GM12875 (cell line): Measurements from ENCODE around the gene MRO.
"Not testable (repeated sequence)": the region's sequence is repeated elsewhere in the genome, so short reads cannot be mapped to it uniquely, and the experiment has no call there.

ENCODE experiments used
- H3K4me3 ChIP-seq: one replicate; pipeline ENCODE4 v1.5.1; 2011; ENCODE audit warnings: low read depth, low read length, control low read depth
- CTCF ChIP-seq: IDR thresholded peaks from 2 replicates; pipeline ENCODE4 v1.5.1; 2011; ENCODE audit warnings: low read depth, mild to moderate bottlenecking, control low read depth, inconsistent platforms, low read length, moderate library complexity, borderline replicate concordance; ENCODE audit not compliant: insufficient read depth

The MRO gene

GRCh38 chr18:50839341-50839740 lies 19.5 kb upstream of the MRO start:
- no peak for TF ChIP-seq CTCF
- no peak overlapping the region for H3K4me3 ChIP-seq

GRCh38 chr18:50836521-50836957 lies 16.7 kb upstream of the MRO start:
- TF ChIP-seq CTCF, result no peak
- H3K4me3 ChIP-seq, result no peak overlapping the region

GRCh38 chr18:50833496-50833895 lies 13.7 kb upstream of the MRO start:
- not testable (repeated sequence) for H3K4me3 ChIP-seq

GRCh38 chr18:50832754-50833153 lies 12.9 kb upstream of the MRO start:
- no peak for TF ChIP-seq CTCF

GRCh38 chr18:50830544-50830943 lies 10.7 kb upstream of the MRO start:
- TF ChIP-seq CTCF, result no peak
- H3K4me3 ChIP-seq, result no peak overlapping the region

More at GRCh38 chr18:50832754-50833153, 12.9 kb upstream of the MRO start:
- no peak overlapping the region for H3K4me3 ChIP-seq

GRCh38 chr18:50829644-50830043 lies 9.8 kb upstream of the MRO start:
- no peak overlapping the region for H3K4me3 ChIP-seq
- no peak for TF ChIP-seq CTCF

GRCh38 chr18:50826027-50826426 lies 6.2 kb upstream of the MRO start:
- TF ChIP-seq CTCF, result no peak
- H3K4me3 ChIP-seq, result no peak overlapping the region

GRCh38 chr18:50825621-50826020 lies 5.8 kb upstream of the MRO start:
- no peak for TF ChIP-seq CTCF
- H3K4me3 ChIP-seq, result no peak overlapping the region
